HG02981 (cell line): ENCODE results near the gene CSNK1D.

Experiments used
- ATAC-seq: cut with Tn5 transposase; IDR thresholded peaks from one replicate; pipeline ENCODE4 v1.9.1; 2021; ENCODE audit warnings: mild to moderate bottlenecking, moderate library complexity; ENCODE audit not compliant: unreplicated experiment

CSNK1D gene

GRCh38 chr17:82311971-82312370 is 38.5 kb upstream of the CSNK1D start:
- no peak for ATAC-seq

- no peak for ATAC-seq
Measured at GRCh38 chr17:82310877-82311276, 37.4 kb upstream of the CSNK1D start.

GRCh38 chr17:82309656-82310570 is 36.4 kb upstream of the CSNK1D start:
- no peak for ATAC-seq

GRCh38 chr17:82305727-82306300 is 32.3 kb upstream of the CSNK1D start:
- no peak for ATAC-seq

GRCh38 chr17:82304826-82305726 is 31.6 kb upstream of the CSNK1D start:
- ATAC-seq = no peak

GRCh38 chr17:82303944-82304808 is 30.7 kb upstream of the CSNK1D start:
- ATAC-seq = no peak

- ATAC-seq = no peak
Measured at GRCh38 chr17:82302991-82303943, 29.8 kb upstream of the CSNK1D start.

- ATAC-seq = no peak
Measured at GRCh38 chr17:82302568-82302963, 29.1 kb upstream of the CSNK1D start.

GRCh38 chr17:82301916-82302567 is 28.5 kb upstream of the CSNK1D start:
- no peak for ATAC-seq

GRCh38 chr17:82301300-82301915 is 27.9 kb upstream of the CSNK1D start:
- no peak for ATAC-seq

GRCh38 chr17:82300707-82301270 is 27.3 kb upstream of the CSNK1D start:
- no peak for ATAC-seq

- ATAC-seq = no peak
Measured at GRCh38 chr17:82300228-82300627, 26.7 kb upstream of the CSNK1D start.

- ATAC-seq = no peak
Measured at GRCh38 chr17:82299452-82299851, 26.0 kb upstream of the CSNK1D start.

GRCh38 chr17:82298538-82299421 is 25.3 kb upstream of the CSNK1D start:
- no peak for ATAC-seq

GRCh38 chr17:82297714-82298537 is 24.4 kb upstream of the CSNK1D start:
- peak; percentile 32 for ATAC-seq

- no peak for ATAC-seq
Measured at GRCh38 chr17:82297280-82297713, 23.8 kb upstream of the CSNK1D start.
